Smooth muscle cell (in vitro differentiated cells): Measurements from ENCODE around the gene ACTN2. TPM values are rescaled to one million over a fixed set of nuclear protein-coding genes. Genes with fewer than 3 reads are reported as not detected.

Experiments
- DNase-seq: peaks from one replicate; lab custom pipeline; 2025; ENCODE audit not compliant: unreplicated experiment; lab: John Stamatoyannopoulos, UW
- H2AFZ ChIP-seq: fragments of 200-600 bp; sonication (generic); 2 replicates; pipeline ENCODE4 v1.6.0; 2016; ENCODE audit warnings: antibody characterized with exemption, low read depth, mild to moderate bottlenecking
- H3F3A ChIP-seq: fragments of 200-600 bp; sonication (generic); 2 replicates; pipeline ENCODE4 v1.6.0; 2017; ENCODE audit warnings: antibody characterized with exemption, low read depth
- H3K27ac ChIP-seq: fragments of 200-600 bp; sonication (generic); 2 replicates; pipeline ENCODE4 v1.5.1; 2016; ENCODE audit warnings: low read depth, mild to moderate bottlenecking
- H3K27me3 ChIP-seq: fragments of 200-600 bp; sonication (generic); 2 replicates; pipeline ENCODE4 v1.6.1; 2016; ENCODE audit warnings: low read depth, mild to moderate bottlenecking
- H3K36me3 ChIP-seq: fragments of 200-600 bp; sonication (generic); 2 replicates; pipeline ENCODE4 v1.5.1; 2016; ENCODE audit warnings: low read depth
- H3K4me1 ChIP-seq: fragments of 200-600 bp; sonication (generic); 2 replicates; pipeline ENCODE4 v1.5.1; 2016; ENCODE audit warnings: low read depth
- H3K4me2 ChIP-seq: fragments of 200-600 bp; sonication (generic); 2 replicates; pipeline ENCODE4 v1.6.0; 2016; ENCODE audit warnings: mild to moderate bottlenecking
- H3K4me3 ChIP-seq: fragments of 200-600 bp; sonication (generic); 2 replicates; pipeline ENCODE4 v1.5.1; 2016; ENCODE audit warnings: mild to moderate bottlenecking
- H3K79me2 ChIP-seq: fragments of 200-600 bp; sonication (generic); 2 replicates; pipeline ENCODE4 v1.6.0; 2016; ENCODE audit warnings: low read depth, mild to moderate bottlenecking
- H3K9ac ChIP-seq: fragments of 200-600 bp; sonication (generic); 2 replicates; pipeline ENCODE4 v1.6.0; 2016; ENCODE audit warnings: low read depth
- H3K9me3 ChIP-seq: fragments of 200-600 bp; sonication (generic); replicated peaks from 2 replicates; pipeline ENCODE4 v1.5.1; 2016; ENCODE audit warnings: low read depth
- H4K20me1 ChIP-seq: fragments of 200-600 bp; sonication (generic); 2 replicates; pipeline ENCODE4 v1.6.0; 2016; ENCODE audit warnings: low read depth
- WGBS: methylation state at CpG from one replicate; pipeline ENCODE4 v1.1.7; 2016; ENCODE audit warnings: low lambda C conversion rate; 5-methylcytosine and 5-hydroxymethylcytosine counted together
- polyA plus RNA-seq: library from polyadenylated mRNA; unstranded; fragments of >200 nt; fragmentation: Nextera tagmentation; extraction: Ambion mirVana; gene quantifications from 2 replicates; pipeline ENCODE4 v1.2.1, GENCODE V29; 2016
- total RNA-seq: library from RNA; depleted of rRNA; stranded (reverse); fragments of >200 nt; gene quantifications from 2 replicates; pipeline ENCODE4 v1.2.3, GENCODE V29; 2014
- TF ChIP-seq, protein P1 (sequence below): fragments of 200-600 bp; sonication (generic); IDR thresholded peaks from 2 replicates; pipeline ENCODE4 v1.5.1; 2017; ENCODE audit warnings: borderline replicate concordance, mild to moderate bottlenecking, antibody characterized with exemption; ENCODE audit not compliant: insufficient read depth, poor library complexity, severe bottlenecking

The ACTN2 gene
- total and polyA plus RNA-seq, 2 experiments from 2014 or later, result not detected

DNA sequence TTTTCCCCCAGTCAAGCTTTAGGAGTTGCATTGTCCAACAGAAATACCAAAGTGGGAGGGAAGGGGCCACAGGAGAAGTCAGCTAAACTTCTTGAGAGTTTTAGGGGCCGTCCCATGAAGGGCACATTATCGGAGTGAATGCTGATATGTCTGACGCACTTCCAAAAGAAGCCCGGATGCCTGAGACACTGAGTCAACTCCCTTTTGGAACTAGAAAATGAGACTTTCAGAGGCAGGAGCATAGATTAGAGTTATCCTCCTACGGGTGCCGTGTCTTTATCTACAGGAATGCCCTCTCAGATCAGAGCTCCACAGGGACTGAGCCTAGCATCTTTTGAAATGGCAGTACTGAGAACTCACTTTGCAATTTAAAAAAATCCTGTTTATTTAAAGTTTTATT, 13.1 kb downstream of the ACTN2 start:
- H3K4me3 ChIP-seq, result no peak overlapping the region
- H3K4me2 ChIP-seq, result peak overlapping the region; percentile 16
- no peaks in the 10 kb centered on the region for H3K27me3 ChIP-seq
- H3K27ac ChIP-seq, result no peak overlapping the region
- DNase-seq, result no peak
- no peaks in the 10 kb centered on the region for H3K36me3 ChIP-seq
- H4K20me1 ChIP-seq, result no peaks in the 10 kb centered on the region
- WGBS, result 14% methylated on average over 6 of the region's 6 CpGs
- H2AFZ ChIP-seq, result no peak overlapping the region
- TF ChIP-seq, protein P1, sequence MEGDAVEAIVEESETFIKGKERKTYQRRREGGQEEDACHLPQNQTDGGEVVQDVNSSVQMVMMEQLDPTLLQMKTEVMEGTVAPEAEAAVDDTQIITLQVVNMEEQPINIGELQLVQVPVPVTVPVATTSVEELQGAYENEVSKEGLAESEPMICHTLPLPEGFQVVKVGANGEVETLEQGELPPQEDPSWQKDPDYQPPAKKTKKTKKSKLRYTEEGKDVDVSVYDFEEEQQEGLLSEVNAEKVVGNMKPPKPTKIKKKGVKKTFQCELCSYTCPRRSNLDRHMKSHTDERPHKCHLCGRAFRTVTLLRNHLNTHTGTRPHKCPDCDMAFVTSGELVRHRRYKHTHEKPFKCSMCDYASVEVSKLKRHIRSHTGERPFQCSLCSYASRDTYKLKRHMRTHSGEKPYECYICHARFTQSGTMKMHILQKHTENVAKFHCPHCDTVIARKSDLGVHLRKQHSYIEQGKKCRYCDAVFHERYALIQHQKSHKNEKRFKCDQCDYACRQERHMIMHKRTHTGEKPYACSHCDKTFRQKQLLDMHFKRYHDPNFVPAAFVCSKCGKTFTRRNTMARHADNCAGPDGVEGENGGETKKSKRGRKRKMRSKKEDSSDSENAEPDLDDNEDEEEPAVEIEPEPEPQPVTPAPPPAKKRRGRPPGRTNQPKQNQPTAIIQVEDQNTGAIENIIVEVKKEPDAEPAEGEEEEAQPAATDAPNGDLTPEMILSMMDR, result no peak
- peaks cover 4% of the 10 kb centered on the region for H3K4me1 ChIP-seq
- H3F3A ChIP-seq, result no peaks in the 10 kb centered on the region
- no peaks in the 10 kb centered on the region for H3K79me2 ChIP-seq
- no peak overlapping the region for H3K9ac ChIP-seq
- no peaks in the 10 kb centered on the region for H3K9me3 ChIP-seq

DNA sequence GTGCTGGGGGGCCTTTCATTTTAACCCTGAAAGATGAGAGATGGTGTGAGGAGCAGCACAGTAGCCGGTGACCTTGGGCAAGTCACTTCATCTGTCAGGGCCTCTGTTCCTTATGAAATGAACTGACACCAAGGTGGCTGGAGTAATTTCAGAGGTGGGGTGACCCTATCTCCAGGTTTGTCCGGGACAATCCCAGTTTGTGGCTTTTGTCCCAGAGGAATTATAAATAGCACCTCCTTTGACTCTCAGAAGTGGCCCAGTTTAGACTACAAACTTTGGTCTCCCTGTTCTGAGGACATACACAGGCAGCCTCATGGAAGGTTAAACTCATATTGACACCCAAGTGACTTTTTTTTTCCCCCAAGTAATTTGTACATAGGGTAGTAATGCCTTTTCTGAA, 14.6 kb downstream of the ACTN2 start:
- TF ChIP-seq, protein P1, result no peak
- Histone ChIP-seq H3K4me1 (peaks cover 4% of the 10 kb centered on the region), H3K9me3 (no peaks in the 10 kb centered on the region), H3K4me3 (no peak overlapping the region), H2AFZ (no peak overlapping the region), H3K36me3 (no peaks in the 10 kb centered on the region), H3K4me2 (no peak overlapping the region), H4K20me1 (no peaks in the 10 kb centered on the region), H3K27me3 (no peaks in the 10 kb centered on the region), H3K27ac (no peak overlapping the region), H3F3A (no peaks in the 10 kb centered on the region), H3K9ac (no peak overlapping the region), H3K79me2 (no peaks in the 10 kb centered on the region)
- WGBS, result 50% methylated on average over 2 of the region's 2 CpGs
- DNase-seq, result no peak

DNA sequence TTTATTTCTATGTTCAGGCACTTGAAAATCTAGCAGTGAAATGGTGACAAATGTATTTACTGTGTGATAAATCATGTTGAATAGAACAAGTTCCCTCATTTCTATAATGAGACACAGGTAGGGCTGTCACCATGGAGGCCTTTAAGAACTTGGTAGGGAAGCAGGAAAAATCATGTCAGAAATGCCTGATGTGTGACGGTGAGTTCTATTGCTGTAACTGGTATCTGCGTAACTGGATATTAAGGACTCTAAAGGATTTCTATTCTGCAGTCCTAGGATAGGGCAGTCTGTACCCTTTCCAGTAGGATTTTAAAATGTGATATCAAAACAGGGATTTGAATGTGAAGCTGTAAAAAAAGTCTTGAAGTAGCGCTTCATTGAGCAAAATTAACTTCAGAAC, 15.5 kb downstream of the ACTN2 start:
- TF ChIP-seq, protein P1, result no peak
- Histone ChIP-seq H3K36me3 (no peaks in the 10 kb centered on the region), H3K9me3 (no peaks in the 10 kb centered on the region), H4K20me1 (no peaks in the 10 kb centered on the region), H3K9ac (no peak overlapping the region), H3F3A (no peaks in the 10 kb centered on the region), H3K27ac (no peak overlapping the region), H3K4me1 (peaks cover 4% of the 10 kb centered on the region), H3K4me2 (no peak overlapping the region), H3K27me3 (no peaks in the 10 kb centered on the region), H3K4me3 (no peak overlapping the region), H2AFZ (no peak overlapping the region), H3K79me2 (no peaks in the 10 kb centered on the region)
- 96% methylated on average over 3 of the region's 3 CpGs for WGBS
- no peak for DNase-seq

DNA sequence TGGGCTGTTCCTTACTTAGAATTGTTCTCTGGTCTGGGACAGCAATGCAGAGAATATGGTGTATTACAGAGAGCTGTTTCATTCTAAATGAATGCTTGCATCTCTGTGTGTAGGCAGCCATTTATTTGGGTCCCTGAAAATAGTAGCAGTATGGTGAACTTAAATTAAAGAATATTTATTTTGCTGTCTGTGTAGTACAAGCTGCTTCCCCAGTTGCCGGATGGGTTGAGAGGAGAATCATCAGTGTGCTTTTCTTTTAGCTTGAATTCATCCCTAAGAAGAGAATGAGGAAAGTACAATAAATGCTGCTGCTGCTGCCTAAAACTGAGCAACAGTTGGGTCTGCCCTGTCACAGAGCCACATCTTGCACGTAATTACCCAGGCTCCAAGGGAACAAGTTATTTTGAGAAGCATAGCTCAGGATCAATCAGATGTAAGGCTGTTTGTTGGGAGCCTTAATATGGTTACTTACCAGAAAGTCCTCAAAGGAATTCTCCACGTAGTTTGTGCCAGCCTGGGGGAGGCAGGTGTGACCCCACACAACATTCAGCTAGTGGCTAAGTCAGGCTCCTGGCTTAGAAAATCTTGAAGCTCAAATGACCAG, 16.6 kb downstream of the ACTN2 start:
- Histone ChIP-seq H3K9ac (no peak overlapping the region), H4K20me1 (no peaks in the 10 kb centered on the region), H3F3A (no peaks in the 10 kb centered on the region), H3K4me3 (no peak overlapping the region), H3K27me3 (no peaks in the 10 kb centered on the region), H3K36me3 (no peaks in the 10 kb centered on the region), H3K9me3 (no peaks in the 10 kb centered on the region), H2AFZ (no peak overlapping the region), H3K27ac (no peak overlapping the region), H3K4me1 (peaks cover 4% of the 10 kb centered on the region), H3K4me2 (no peak overlapping the region), H3K79me2 (no peaks in the 10 kb centered on the region)
- DNase-seq, result no peak
- TF ChIP-seq, protein P1, result no peak
- WGBS, result 90% methylated on average over 3 of the region's 3 CpGs
